HG03095 (cell line): Measurements from ENCODE around the gene ANKRD18A.

Source experiments
- ATAC-seq: cut with Tn5 transposase; IDR thresholded peaks from one replicate; pipeline ENCODE4 v1.9.1; 2021; ENCODE audit warnings: moderate library complexity; ENCODE audit not compliant: unreplicated experiment

Gene ANKRD18A

DNA sequence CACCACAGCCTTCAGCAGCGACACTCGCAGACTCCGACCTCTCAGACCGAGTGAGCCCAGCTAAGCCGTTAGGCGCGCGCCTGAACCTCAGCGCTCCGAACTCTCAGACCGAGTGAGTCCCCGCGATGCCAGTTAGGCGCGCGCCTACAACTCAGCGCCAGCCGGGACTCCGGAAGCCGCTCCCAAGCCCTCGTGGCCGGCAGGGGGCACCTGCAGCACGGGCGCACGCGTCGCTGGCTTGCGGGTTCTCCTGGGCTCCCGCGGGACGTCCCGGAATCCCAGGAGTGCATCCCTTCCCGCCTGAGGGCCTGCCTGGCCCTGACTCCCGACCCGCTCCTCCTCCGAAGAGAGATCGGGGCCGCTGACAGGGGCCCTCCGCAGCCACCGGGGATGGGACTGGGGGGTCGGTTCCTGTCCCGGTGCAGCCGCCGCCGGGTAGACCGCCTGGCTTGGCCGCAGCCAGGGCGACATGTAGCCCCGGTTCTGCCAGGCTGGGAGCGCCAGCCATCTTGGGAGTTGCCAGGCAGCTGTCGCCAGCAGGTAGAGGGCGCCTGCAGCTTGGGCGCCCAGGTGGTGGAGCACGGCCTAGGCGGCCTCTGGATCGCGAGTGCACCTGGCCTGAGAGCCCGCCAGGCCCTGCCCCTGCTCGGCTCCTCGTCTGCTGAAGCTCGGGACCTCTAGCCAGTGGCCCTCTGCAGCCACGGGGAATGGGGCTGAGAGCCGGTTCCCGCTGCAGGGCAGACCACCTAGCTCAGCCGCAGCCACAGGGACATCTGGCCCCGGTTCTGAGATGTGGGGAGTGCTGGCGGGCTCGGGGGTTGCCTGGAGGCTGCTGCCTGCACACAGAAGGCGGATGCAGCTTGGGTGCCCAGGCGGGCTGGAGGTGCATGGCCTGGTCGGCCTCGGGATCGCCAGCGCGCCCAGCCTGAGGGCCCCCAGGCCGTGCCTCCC lies at the start of gene ANKRD18A:
ANKRD18A (minus strand) TSS at position 114 of the 951 bp plus-strand sequence. CDS start 311 bp downstream, outside the sequence.
- ATAC-seq, result peak; percentile 60

DNA sequence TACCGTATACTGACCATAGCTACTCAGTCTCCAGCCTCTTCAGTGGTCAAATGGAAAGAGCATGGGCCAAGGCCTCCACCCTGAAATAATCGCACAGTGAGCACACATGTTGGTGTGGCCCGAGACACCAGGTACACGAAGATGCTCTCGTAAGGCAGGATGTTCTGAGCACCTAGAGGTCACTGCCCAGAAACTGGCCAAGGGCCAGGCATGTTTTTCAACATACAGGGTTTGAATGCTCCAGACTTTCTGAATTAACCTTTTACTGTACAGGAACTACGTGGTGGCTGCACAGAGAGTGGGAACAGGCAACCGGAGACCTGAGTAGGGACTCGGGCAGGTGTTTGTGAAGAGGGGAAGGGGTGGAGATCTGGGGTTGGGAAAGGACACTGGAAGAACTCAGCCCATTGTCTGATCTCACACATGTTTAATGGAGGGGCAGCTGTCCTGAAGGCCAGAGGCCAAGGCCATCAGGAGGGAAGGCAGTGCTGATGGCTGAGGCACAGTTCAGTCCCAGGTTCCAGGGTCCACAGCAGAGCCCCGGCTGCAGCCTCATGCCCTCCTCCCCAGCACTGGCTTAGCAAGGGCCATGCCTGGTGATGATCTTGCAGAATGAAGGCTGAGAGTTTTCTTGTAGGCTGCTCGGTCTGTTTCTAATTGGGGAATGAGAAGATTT lies 48.5 kb upstream of the ANKRD18A start:
- ATAC-seq, result no peak

DNA sequence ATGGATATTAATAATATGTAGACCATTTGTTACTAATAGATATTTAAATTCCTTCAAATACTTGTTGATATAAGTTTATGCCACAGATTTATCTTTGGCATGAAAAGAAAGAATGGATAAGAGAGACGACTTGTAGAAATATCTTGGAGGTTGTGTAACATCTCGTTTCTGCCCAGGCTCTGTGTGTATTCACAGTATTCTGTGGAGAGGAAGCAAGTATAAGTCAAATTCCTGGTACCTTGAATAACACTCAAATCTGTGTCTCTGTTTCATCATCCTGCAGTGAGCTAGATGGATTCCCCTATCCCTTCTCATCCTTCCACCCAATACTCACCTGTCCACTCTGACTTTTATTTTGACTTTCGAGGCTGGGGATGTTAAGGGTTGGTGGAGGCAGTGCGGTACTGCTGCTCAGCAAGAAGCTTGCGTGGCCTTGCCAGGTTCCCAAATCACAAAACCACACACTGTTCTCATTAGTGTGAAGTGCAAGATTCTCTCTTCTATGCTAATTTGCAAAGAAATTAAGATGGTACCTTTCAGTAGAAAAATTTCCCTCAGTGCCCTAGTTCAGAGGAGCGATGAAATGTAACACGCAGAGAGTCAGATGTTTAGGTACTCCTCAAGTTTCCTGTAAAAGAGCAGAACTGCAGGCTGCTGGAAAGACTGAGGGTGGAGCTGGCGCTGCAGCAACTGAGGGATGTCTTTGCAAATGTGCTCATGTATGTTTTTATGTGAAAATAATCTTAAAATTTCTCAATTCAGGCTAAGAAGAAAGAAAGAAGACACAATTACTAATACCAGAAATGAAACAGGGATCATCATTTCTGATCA lies 42.6 kb upstream of the ANKRD18A start:
- ATAC-seq, result no peak

DNA sequence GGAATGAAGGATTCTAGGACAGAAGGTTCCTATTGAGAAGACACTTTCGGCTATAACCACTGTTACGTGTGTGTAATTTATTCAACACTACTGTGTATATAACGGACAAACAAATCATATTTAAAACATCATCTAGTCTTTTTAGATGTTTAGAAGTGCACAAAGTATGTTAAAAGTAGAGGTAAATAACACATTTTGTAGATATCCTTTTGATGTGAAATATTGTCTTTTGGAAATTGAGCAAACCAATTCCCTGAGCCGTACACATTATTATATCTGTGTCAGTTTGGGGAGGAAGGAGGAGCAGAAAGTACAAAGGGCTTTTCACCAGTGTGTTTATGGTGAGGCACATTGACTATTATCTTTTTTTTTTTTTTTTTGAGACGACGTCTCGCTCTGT lies 39.1 kb upstream of the ANKRD18A start:
- no peak for ATAC-seq

DNA sequence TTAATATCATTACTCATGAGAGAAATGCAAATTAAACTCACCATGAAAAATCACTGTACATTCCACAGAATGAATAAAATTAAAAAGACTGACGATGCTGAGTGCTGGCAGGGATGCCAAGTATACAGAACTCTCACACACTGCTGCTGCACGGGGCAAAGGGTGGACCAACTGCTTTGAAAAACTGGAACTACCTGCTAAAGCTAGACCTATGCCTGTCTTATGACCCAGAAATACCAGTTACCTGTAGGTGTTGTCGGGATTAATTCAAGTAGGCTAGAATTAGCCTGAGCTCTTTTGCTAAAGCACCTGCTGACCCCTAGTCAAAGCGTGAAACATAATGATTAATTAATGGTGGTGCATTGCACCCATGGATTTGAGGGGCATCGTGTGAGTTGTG lies 36.5 kb upstream of the ANKRD18A start:
- ATAC-seq, result no peak

DNA sequence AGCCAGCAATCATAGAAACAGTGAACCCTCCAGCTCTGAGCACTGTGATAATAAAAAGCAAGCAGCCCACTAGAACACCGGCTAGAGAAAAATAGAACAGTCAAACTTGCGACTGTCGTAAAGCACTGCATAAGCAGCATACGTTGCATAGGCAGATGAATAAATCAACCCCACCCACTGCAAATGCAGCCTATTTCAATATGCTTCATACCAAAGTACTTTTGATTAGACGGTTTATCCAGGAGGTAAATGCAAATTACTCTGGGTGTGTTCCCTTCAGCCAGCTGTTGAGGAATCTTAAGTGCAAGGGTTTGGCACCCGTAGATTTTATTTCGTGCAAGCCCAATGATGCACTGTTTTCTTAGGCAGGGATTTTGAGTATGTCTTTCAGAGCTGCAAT lies 32.1 kb upstream of the ANKRD18A start:
- ATAC-seq, result no peak

DNA sequence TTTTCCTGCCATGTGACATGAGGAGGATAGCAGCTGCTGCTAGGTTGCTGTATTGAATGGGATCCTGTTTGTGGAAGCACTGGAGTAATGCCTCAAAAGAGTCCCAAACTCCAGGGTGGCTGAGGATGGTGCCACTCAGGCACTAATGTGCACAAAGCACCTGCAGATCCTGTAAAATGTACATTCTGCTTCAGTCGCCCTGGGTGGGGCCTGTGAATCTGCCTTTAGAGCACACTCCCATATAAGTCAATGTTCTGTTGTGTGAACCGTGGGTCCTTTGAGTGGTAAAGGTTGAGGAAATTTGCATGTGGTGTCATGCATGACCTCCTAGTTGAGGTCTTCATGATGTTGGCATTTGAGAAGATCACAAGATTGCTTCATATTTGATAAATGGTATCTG lies 31.6 kb upstream of the ANKRD18A start:
- no peak for ATAC-seq

DNA sequence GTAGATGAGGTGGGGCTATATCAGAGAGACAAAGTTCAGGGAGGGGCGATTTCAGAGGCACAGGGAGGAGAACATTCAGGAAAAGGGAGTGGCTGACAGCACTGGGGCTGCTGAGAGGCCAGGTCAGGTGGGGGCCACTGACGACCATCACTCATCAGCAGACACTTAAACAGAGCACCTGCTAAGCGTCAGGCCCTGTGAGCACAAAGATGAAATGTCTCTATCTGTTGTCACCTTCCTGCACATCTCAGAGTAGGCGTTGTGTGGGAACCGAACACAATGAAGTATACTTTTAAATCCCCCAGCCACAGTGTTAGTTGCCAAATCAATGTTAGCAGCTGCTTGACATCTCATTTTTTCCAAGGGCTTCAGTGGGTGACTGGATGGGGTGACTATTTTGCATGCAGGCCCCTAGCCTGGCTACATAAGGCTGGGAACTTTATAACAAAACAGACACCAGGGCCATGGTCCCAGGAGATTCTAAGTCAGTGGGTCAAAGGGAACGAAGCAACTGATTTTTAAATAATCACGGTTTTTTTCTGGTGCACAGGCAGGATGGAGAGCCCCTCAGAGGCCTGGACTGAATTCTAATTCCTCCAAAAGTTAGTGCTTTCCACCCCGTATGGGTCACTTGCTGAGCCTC lies 31.1 kb upstream of the ANKRD18A start:
- ATAC-seq, result no peak

DNA sequence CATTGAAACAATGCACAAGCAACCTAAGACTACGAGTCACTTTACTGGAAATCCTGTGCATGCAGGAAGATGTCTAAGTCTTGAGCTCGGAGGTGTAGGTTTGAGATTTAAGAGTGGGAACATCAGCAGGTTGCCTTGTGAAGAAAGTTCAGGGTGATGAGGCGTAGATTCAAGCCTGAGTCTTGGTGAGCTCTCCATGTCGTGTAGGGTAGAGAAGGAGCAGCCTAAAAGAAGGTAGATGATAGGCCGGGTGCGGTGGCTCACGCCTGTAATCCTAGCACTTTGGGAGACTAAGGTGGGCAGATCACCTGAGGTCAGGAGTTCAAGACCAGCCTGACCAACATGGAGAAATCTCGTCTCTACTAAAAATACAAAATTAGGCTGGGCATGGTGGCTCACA lies 30.2 kb upstream of the ANKRD18A start:
- ATAC-seq, result no peak

DNA sequence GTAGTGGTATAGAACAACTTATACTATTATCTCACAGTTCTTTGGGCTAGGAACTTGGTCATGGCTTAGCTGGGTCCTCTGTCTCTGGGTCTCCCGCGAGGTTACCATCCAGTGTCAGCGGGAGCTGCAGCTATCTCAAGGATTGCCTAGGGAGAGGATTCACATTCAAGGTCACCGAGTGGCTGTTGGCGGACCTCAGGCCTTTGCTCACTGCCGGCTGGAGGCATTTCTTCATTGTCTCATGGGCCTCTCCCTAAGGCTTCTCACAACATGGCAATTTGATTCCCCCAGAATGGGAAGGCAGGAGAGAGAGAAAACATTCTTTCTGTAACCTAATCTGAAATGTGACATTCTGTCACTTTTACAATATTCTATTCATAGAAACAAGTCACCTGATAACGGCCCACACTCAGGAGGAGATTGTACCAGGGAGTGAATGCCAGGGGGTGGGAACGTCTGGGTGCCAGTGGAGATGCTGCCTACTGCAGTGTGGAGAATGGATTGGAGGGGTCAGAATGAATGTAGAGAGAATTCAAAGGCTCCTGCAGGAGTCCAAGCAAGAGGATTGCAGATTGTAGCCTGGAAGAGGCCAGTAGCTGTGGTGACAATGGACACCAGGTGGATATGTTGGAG lies 29.5 kb upstream of the ANKRD18A start:
- no peak for ATAC-seq

DNA sequence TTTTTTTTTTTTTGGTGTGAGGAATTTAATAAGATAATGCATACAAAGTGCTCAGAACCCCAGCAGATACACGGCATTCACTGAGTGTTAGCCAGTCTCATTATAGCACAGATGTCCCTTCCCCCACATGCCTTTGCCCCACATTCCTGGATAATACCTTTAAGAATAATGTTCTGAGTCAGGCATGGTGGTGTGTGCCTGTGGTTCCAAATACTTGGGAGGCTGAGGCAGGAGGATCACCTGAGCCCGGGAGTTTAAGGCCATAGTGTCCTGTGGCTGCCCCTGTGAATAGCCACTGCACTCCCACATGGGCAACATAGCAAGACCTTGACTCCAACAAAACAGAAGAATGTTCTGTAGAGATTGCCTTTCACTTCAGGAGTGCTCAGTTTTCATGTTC lies 24.2 kb upstream of the ANKRD18A start:
- no peak for ATAC-seq

DNA sequence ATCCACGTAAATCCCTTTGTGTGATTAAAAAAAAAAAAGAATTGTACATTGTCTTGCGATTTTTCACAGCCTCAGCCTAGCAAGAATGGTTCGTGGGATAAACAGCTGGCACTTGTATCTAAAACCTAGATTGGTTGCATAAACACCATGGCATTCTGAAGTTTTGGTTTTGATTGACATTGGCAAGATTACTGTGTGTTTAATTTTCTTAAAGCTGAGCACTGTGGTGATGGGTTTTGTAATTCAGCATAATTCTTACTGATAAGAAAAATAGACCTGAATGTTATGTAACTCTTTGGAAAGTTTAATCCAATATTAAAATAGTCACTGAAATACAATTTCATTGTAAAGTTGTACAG lies 23.4 kb upstream of the ANKRD18A start:
- no peak for ATAC-seq

DNA sequence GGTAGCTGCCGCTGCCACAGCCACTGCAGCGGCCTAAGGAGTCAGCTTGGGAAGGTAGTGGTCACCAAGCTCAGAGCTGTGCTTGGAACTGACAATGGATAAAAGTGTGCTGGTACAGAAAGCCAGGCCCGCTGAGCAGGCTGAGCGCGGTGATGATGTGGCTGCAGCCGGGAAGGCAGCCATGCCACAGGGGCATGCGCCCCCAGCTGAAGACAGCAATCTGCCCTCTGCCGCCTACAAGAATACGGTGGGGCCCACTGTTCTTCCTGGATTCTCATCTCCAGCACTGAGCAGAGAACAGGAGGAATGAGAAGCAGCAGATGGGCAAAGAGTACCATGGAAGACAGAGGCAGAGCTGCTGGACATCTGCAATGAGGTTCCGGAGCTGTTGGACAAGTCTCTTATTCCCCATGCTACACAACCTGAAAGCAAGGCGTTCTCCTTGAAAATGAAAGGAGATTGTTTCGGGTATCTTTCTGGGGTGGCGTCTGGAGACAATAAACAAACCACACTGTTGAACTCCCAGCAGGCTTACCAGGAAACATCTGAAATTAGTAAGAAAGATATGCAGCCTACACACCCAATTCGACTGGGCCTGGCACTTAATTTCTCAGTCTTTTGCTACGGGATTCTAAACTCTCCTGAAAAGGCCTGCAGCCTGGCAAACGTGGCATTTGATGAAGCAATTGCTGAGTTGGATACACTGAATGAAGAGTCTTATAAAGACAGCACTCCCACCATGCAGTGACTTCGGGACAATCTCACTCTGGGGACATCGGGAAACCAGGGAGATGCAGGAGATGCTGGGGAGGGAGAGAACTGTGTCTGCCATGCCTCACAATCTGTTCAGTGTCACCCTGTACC lies 22.8 kb upstream of the ANKRD18A start:
- ATAC-seq, result no peak

DNA sequence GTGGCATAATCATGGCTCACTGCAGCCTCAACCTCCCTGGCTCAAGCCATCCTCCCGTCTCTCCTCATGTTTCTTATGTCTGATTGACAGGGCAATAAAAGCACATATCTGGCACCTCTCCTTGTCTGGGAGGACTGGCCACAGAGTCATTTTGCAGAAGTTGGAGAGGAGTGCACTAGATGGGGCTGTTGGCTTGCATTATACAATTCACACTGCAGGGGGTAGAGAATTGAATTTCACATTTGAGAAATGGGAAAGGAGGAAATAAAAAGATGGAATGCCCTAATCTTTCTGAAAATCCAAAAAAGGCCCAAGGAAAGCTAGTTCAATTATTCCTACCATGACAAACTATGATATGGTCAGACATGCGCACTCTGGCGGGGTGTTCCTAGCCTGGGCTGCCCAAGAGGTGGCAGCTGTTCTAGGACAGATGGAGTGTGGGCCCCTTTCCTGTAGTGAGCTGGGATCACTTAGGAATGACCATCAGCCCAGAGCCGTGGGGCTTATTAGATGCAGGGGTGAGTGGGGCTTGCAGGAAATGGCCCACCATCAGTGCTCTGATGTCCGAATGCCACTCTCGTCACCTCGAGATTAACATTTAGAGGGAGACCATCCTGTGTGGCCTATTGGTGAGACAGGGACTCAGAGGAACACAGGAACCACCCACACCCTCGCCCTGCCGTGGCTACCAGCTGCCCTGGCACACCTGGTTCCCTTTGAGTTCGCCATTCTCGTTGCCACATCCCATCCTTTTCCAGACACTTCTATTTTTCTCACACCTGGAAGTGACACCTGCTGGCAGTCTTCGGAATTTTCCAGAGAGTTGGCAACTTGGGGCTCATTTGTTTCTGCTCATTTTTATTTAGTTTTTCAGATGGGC lies 21.8 kb upstream of the ANKRD18A start:
- ATAC-seq, result no peak

DNA sequence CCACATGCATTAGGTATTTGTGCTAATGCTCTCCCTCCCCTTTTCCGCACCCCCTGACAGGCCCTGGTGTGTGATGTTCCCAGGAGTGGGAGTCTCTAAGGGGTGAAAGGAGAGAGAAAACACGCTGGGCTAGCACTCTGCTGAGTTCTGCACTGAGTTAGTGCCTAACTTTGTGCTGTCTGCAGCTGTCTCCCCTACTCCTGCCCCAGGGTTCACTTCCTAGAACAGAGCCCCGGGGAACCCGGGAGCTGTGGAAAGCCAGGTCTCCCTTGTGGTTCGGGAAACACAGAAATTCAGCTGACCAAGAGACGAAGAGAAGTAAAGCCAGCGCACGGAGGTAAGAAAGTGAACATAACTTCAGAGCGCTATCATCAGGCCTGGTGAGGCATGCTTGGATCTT lies 20.7 kb upstream of the ANKRD18A start:
- no peak for ATAC-seq

DNA sequence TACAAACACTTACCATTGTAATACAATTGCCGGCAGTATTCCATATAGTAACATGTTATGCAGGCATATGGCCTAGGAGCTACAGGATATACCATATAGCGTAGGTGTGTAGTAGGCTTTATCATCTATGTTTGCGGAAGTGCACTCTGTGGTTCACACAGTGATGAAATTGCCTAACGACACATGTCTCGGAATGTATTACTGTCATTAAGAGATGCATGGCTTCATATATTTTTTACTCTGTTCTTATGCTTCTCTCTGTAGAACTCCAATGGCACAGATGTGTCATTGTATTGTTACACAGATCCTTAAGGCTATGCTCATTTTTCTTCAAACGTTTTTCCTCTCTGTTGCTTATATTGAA lies 19.2 kb upstream of the ANKRD18A start:
- no peak for ATAC-seq

DNA sequence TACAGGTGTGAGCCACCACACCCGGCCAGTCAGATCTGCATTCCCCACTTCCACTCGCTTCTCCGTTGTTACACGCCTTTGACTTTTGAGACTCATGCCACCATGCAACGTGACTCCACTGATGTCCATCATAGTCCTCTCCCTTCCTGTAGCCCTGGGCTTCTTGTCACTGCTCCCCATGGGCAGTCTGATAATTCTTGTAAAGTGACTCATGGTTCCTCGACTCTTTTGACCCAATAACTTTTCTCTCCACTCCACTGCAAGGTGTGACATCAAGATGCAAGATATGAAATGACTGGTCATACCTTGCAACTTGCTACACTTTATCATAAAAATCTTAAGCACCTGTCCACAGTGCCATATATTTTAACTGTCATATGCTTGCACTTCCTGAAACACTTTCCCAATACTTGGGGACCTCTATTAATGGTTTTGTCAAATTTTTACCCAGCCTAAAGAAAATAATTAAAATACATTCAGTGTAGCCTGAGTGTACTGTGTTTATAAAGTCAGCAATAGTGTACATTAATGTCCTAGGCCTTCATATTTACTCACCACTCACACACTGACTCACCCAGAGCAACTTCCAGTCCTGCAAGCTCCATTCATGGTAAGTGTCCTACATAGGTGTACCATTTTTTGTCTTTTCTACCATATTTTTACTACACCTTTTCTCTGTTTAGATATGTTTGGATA lies 18.6 kb upstream of the ANKRD18A start:
- no peak for ATAC-seq

DNA sequence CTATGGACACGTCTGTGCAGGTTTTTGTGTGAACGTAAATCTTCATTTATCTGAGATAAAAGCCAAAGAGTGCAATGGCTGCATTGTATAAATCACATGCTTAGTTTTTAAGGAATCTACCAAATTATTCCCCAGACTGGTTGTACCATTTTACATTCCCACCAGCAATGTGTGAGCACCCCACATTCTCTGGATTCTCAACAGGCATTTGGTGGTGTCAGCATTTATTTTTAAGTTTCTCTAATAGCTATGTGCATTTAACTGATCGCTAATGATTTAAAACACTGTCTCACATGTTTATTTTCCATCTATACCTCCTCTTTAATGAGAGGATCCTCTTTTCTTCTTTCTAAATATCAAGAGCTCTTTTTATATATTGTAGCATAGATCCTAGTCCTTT lies 13.9 kb upstream of the ANKRD18A start:
- no peak for ATAC-seq
